Measurements from ENCODE around the gene MAPKAP1.
"Not testable (repeated sequence)": the region's sequence is repeated elsewhere in the genome, so short reads cannot be mapped to it uniquely, and the experiment has no call there.

MAPKAP1 gene

DNA sequence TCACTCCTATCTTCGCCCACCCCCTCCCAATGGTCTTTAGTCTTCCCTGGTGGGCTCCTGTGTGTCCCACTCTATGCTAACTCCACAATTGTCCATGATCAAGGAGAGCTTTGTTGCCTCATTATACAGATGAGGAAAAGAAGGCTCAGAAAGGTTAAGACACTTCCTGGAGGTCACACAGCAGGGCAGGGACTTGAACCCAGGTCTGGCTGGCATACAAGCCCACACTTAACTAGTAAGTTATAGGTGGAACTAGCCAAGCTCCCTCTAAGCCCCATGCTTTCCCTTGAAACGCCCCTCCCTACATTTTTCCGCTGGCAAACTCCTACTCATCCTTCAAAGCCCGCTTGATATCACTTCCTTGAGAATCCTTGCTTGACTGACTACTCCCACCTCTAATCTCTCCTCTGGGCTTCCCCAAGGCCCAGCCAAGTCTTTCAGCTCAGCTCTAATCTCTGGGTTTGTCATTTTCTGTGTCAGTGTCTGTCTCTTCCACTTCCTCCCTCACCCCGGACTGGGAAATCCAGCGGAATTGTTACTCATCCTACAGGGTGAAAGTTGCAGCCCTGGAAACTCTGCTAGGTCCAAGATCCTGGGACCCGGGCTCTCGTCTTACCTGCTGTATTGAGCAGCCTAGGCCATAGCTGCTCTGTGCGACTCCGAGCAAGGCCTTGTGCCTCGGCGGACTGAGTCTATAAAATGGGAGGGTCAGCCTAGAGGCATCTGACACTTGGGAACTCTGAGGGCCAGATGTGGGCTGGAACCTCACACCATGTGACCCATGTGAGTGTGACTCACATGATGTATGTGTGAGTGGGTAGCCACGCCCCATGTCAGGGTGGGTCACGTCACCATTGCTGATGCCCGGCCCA, 300.8 kb downstream of the MAPKAP1 start:
- Histone ChIP-seq H3K4me1 (ENCODE audit: control insufficient read depth, low read depth, low read length) (no peaks in the 10 kb centered on the region), H3K9ac (ENCODE audit: low read length) (no peak overlapping the region), H3K56ac (ENCODE audit: low read length) (no peak overlapping the region), H3K79me2 (ENCODE audit: control insufficient read depth, insufficient read depth, low read length) (no peaks in the 10 kb centered on the region), H2BK5ac (ENCODE audit: low read length) (no peak overlapping the region), H3K27ac (ENCODE audit: low read depth, low read length) (no peak overlapping the region), H4K5ac (ENCODE audit: low read length) (no peak overlapping the region), H2AK5ac (ENCODE audit: low read length) (no peak overlapping the region), H3K18ac (ENCODE audit: low read length) (no peak overlapping the region), H3K79me1 (ENCODE audit: low read length) (no peaks in the 10 kb centered on the region), H2BK120ac (ENCODE audit: low read depth, low read length) (no peak overlapping the region), H3K36me3 (ENCODE audit: control insufficient read depth, insufficient read depth, low read length) (no peaks in the 10 kb centered on the region), H2BK15ac (replicated peaks; ENCODE audit: low read depth) (no peak overlapping the region), H3K4me2 (ENCODE audit: low read length) (no peak overlapping the region), H3K23ac (ENCODE audit: low read length) (no peak overlapping the region), H3K27me3 (ENCODE audit: insufficient read depth, low read length, poor library complexity) (no peaks in the 10 kb centered on the region), H4K8ac (ENCODE audit: low read depth, low read length) (no peak overlapping the region), H3K4ac (ENCODE audit: low read depth, low read length) (no peak overlapping the region), H3K4me3 (ENCODE audit: low read length) (no peak overlapping the region)
- WGBS (ENCODE audit: extremely low coverage, insufficient coverage, low lambda C conversion rate), result no CpG with 5 or more reads among the region's 15 CpGs
- DNase-seq, result no peak

DNA sequence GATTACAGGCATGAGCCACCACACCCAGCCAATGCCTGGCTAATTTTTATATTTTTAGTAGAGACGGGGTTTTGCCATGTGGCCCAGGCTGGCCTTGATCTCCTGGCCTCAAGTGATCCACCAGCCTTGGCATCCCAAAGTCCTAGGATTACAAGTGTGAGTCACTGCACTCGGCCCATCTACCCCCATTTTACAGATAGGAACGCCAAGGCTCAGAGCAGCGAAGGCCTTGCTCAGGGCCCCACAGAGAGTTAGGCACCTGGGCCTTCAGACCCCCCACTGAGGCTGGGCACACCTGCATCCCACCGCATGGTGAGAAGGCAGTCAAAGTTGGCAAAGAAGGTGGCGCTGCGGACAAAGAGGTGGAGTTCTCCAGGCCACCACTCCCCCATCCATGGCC, 302.3 kb downstream of the MAPKAP1 start:
- Histone ChIP-seq H2AK5ac (ENCODE audit: low read length) (no peak overlapping the region), H3K27me3 (ENCODE audit: insufficient read depth, low read length, poor library complexity) (no peaks in the 10 kb centered on the region), H3K4me1 (ENCODE audit: control insufficient read depth, low read depth, low read length) (no peaks in the 10 kb centered on the region), H2BK120ac (ENCODE audit: low read depth, low read length) (no peak overlapping the region), H3K4me2 (ENCODE audit: low read length) (no peak overlapping the region), H2BK5ac (ENCODE audit: low read length) (no peak overlapping the region), H4K8ac (ENCODE audit: low read depth, low read length) (no peak overlapping the region), H3K4ac (ENCODE audit: low read depth, low read length) (no peak overlapping the region), H3K9ac (ENCODE audit: low read length) (no peak overlapping the region), H3K4me3 (ENCODE audit: low read length) (no peak overlapping the region), H3K79me1 (ENCODE audit: low read length) (no peaks in the 10 kb centered on the region), H3K18ac (ENCODE audit: low read length) (no peak overlapping the region), H2BK15ac (replicated peaks; ENCODE audit: low read depth) (no peak overlapping the region), H3K79me2 (ENCODE audit: control insufficient read depth, insufficient read depth, low read length) (no peaks in the 10 kb centered on the region), H3K36me3 (ENCODE audit: control insufficient read depth, insufficient read depth, low read length) (no peaks in the 10 kb centered on the region), H3K27ac (ENCODE audit: low read depth, low read length) (no peak overlapping the region), H3K56ac (ENCODE audit: low read length) (no peak overlapping the region), H3K23ac (ENCODE audit: low read length) (no peak overlapping the region), H4K5ac (ENCODE audit: low read length) (no peak overlapping the region)
- no CpG with 5 or more reads among the region's 7 CpGs for WGBS (ENCODE audit: extremely low coverage, insufficient coverage, low lambda C conversion rate)
- DNase-seq, result no peak

DNA sequence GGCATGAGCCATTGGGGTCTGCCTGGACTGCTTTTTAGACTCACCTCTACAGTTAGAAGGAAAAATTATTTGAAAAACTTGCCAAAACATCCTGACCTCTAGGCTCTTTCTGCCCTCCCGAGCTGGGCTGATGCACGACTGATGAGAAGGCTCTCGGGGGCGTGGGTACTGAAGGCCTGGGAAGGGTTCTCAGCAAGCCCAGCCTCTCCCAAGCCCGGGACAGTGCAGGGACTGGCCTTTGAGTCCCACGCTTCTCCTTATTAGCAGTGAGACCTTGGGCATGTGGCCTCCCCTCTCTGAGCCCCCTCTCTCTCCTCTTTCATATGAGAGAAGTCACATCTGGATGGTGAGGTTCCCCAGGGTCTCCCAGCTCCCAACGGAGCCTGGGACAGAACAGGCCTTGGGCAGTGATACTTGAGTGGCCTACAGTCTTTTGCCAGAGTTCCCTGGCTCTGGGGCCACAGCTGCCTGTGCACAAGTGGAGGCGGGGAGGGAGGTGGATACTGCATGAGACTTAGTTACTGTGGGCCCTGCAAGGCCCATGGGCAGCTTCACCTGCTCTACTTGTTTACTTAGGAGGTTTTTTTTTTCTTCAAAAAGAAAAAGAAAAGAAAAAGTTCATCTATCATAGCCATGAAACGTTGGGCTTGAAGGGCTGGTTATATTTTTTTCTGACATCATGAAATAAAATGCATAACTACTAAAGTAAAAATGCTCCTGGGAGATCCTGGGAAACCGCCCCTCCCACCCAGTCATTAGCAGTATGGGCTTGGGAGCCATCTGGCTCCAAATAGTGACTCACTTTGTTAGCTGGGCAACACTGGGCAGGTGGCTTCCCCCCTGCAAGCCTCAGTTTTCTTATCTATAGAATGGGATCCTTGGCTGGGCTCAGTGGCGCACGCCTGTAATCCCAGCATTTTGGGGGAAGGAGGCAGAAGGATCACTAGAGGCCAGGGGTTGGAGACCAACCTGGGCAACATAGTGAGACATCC, 306.0 kb downstream of the MAPKAP1 start:
- Histone ChIP-seq H3K79me1 (ENCODE audit: low read length) (no peaks in the 10 kb centered on the region), H3K9ac (ENCODE audit: low read length) (no peak overlapping the region), H3K56ac (ENCODE audit: low read length) (no peak overlapping the region), H3K18ac (ENCODE audit: low read length) (no peak overlapping the region), H2AK5ac (ENCODE audit: low read length) (no peak overlapping the region), H2BK120ac (ENCODE audit: low read depth, low read length) (no peak overlapping the region), H4K8ac (ENCODE audit: low read depth, low read length) (no peak overlapping the region), H4K5ac (ENCODE audit: low read length) (no peak overlapping the region), H3K4me1 (ENCODE audit: control insufficient read depth, low read depth, low read length) (no peaks in the 10 kb centered on the region), H3K27ac (ENCODE audit: low read depth, low read length) (no peak overlapping the region), H3K4me2 (ENCODE audit: low read length) (no peak overlapping the region), H3K4me3 (ENCODE audit: low read length) (no peak overlapping the region), H3K4ac (ENCODE audit: low read depth, low read length) (no peak overlapping the region), H2BK5ac (ENCODE audit: low read length) (no peak overlapping the region), H3K23ac (ENCODE audit: low read length) (no peak overlapping the region), H3K79me2 (ENCODE audit: control insufficient read depth, insufficient read depth, low read length) (no peaks in the 10 kb centered on the region), H2BK15ac (replicated peaks; ENCODE audit: low read depth) (no peak overlapping the region), H3K36me3 (ENCODE audit: control insufficient read depth, insufficient read depth, low read length) (no peaks in the 10 kb centered on the region), H3K27me3 (ENCODE audit: insufficient read depth, low read length, poor library complexity) (no peaks in the 10 kb centered on the region)
- WGBS (ENCODE audit: extremely low coverage, insufficient coverage, low lambda C conversion rate), result no CpG with 5 or more reads among the region's 12 CpGs
- no peak for DNase-seq

DNA sequence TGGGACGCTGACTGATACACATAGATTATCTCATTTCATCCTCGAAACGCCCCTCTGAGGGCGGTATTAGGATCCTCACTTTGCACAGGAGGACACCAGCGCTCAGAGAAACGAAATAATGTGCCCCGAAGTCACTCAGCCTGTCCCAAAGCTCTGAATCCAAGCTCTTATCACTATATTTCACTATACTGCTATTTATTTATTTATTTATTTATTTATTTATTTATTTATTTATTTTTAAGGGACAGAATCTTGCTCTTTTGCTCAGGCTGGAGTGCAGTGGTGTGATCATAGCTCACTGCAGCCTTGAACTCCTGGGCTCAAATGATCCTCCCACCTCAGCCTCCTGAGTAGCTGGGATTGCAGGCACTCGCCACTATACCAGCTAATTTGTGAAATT, 306.8 kb downstream of the MAPKAP1 start:
- not testable (repeated sequence) for H4K8ac ChIP-seq (ENCODE audit: low read depth, low read length); H3K9ac ChIP-seq (ENCODE audit: low read length); H4K5ac ChIP-seq (ENCODE audit: low read length); H3K4me2 ChIP-seq (ENCODE audit: low read length); H3K79me2 ChIP-seq (ENCODE audit: control insufficient read depth, insufficient read depth, low read length); H2BK5ac ChIP-seq (ENCODE audit: low read length); H3K27me3 ChIP-seq (ENCODE audit: insufficient read depth, low read length, poor library complexity); H3K79me1 ChIP-seq (ENCODE audit: low read length); H3K4ac ChIP-seq (ENCODE audit: low read depth, low read length); H3K56ac ChIP-seq (ENCODE audit: low read length); H3K4me3 ChIP-seq (ENCODE audit: low read length); H2BK15ac ChIP-seq (replicated peaks; ENCODE audit: low read depth); H2AK5ac ChIP-seq (ENCODE audit: low read length); H3K36me3 ChIP-seq (ENCODE audit: control insufficient read depth, insufficient read depth, low read length); H3K27ac ChIP-seq (ENCODE audit: low read depth, low read length); H2BK120ac ChIP-seq (ENCODE audit: low read depth, low read length); H3K4me1 ChIP-seq (ENCODE audit: control insufficient read depth, low read depth, low read length); H3K18ac ChIP-seq (ENCODE audit: low read length); DNase-seq; H3K23ac ChIP-seq (ENCODE audit: low read length)
- no CpG with 5 or more reads among the region's 8 CpGs for WGBS (ENCODE audit: extremely low coverage, insufficient coverage, low lambda C conversion rate)

- no peaks in the 10 kb centered on the region for H3K27me3 ChIP-seq (ENCODE audit: insufficient read depth, low read length, poor library complexity)
- H2AK5ac ChIP-seq (ENCODE audit: low read length), result no peak overlapping the region
- no peak overlapping the region for H4K8ac ChIP-seq (ENCODE audit: low read depth, low read length)
- H3K27ac ChIP-seq (ENCODE audit: low read depth, low read length), result no peak overlapping the region
- H3K4me2 ChIP-seq (ENCODE audit: low read length), result no peak overlapping the region
- no peaks in the 10 kb centered on the region for H3K36me3 ChIP-seq (ENCODE audit: control insufficient read depth, insufficient read depth, low read length)
- H4K5ac ChIP-seq (ENCODE audit: low read length), result no peak overlapping the region
- no peaks in the 10 kb centered on the region for H3K79me2 ChIP-seq (ENCODE audit: control insufficient read depth, insufficient read depth, low read length)
- H3K18ac ChIP-seq (ENCODE audit: low read length), result no peak overlapping the region
- no peak overlapping the region for H2BK15ac ChIP-seq (replicated peaks; ENCODE audit: low read depth)
- H3K79me1 ChIP-seq (ENCODE audit: low read length), result no peaks in the 10 kb centered on the region
- no peak overlapping the region for H3K9ac ChIP-seq (ENCODE audit: low read length)
- H2BK5ac ChIP-seq (ENCODE audit: low read length), result no peak overlapping the region
- H3K4me3 ChIP-seq (ENCODE audit: low read length), result no peak overlapping the region
- H2BK120ac ChIP-seq (ENCODE audit: low read depth, low read length), result no peak overlapping the region
- H3K56ac ChIP-seq (ENCODE audit: low read length), result no peak overlapping the region
- no peak overlapping the region for H3K4ac ChIP-seq (ENCODE audit: low read depth, low read length)
- WGBS (ENCODE audit: extremely low coverage, insufficient coverage, low lambda C conversion rate), result no CpG with 5 or more reads among the region's 20 CpGs
- no peak overlapping the region for H3K23ac ChIP-seq (ENCODE audit: low read length)
- no peak for DNase-seq
- H3K4me1 ChIP-seq (ENCODE audit: control insufficient read depth, low read depth, low read length), result no peaks in the 10 kb centered on the region
Measured at GRCh38 chr9:125399666-125400065, 307.3 kb downstream of the MAPKAP1 start.
